Chondrocyte (in vitro differentiated cells): ENCODE results near the gene PLXNA2. TPM values are rescaled to one million over a fixed set of nuclear protein-coding genes. Genes with fewer than 3 reads are reported as not detected.

Experiments
- DNase-seq: peaks from one replicate; pipeline ENCODE4 v3.0.0; 2021; ENCODE audit warnings: mixed read lengths, low spot score
- H3K27ac Mint-ChIP-seq: one replicate; pipeline ENCODE4 v1.8.0; 2021; ENCODE audit warnings: mild to moderate bottlenecking, moderate library complexity, mixed read lengths; ENCODE audit not compliant: unreplicated experiment
- H3K27me3 Mint-ChIP-seq: 2 replicates; pipeline ENCODE4 v1.8.0; 2021; ENCODE audit warnings: low read depth, mixed read lengths
- H3K36me3 Mint-ChIP-seq: 2 replicates; pipeline ENCODE4 v1.8.0; 2021; ENCODE audit warnings: low read depth, mixed read lengths
- H3K4me1 Mint-ChIP-seq: 2 replicates; pipeline ENCODE4 v1.8.0; 2021; ENCODE audit warnings: low read depth, mild to moderate bottlenecking, mixed read lengths
- H3K4me3 Mint-ChIP-seq: one replicate; pipeline ENCODE4 v1.8.0; 2021; ENCODE audit warnings: mild to moderate bottlenecking, moderate library complexity, mixed read lengths; ENCODE audit not compliant: unreplicated experiment
- H3K9me3 Mint-ChIP-seq: 2 replicates; pipeline ENCODE4 v1.8.0; 2021; ENCODE audit warnings: low read depth, mixed read lengths
- CTCF ChIP-seq: fragments of 200-600 bp; sonication (generic); IDR thresholded peaks from 2 replicates; pipeline ENCODE4 v1.5.0; 2021; ENCODE audit warnings: antibody characterized with exemption, mild to moderate bottlenecking, moderate library complexity
- total RNA-seq: library from RNA; stranded (reverse); gene quantifications from 3 replicates; pipeline ENCODE4 v1.2.1, GENCODE V29; 2021

The PLXNA2 gene
- total RNA-seq, 1 donor from 2014 or later = 22.0 TPM

GRCh38 chr1:208010487-208011071 is 233.6 kb downstream of the PLXNA2 start:
- Mint-ChIP-seq H3K36me3 (peaks cover 2% of the 10 kb centered on the region), H3K9me3 (peaks cover 4% of the 10 kb centered on the region), H3K4me1 (peaks cover 19% of the 10 kb centered on the region), H3K4me3 (no peak overlapping the region), H3K27me3 (no peaks in the 10 kb centered on the region), H3K27ac (no peak overlapping the region)
- TF ChIP-seq CTCF = no peak
- no peak for DNase-seq

DNA sequence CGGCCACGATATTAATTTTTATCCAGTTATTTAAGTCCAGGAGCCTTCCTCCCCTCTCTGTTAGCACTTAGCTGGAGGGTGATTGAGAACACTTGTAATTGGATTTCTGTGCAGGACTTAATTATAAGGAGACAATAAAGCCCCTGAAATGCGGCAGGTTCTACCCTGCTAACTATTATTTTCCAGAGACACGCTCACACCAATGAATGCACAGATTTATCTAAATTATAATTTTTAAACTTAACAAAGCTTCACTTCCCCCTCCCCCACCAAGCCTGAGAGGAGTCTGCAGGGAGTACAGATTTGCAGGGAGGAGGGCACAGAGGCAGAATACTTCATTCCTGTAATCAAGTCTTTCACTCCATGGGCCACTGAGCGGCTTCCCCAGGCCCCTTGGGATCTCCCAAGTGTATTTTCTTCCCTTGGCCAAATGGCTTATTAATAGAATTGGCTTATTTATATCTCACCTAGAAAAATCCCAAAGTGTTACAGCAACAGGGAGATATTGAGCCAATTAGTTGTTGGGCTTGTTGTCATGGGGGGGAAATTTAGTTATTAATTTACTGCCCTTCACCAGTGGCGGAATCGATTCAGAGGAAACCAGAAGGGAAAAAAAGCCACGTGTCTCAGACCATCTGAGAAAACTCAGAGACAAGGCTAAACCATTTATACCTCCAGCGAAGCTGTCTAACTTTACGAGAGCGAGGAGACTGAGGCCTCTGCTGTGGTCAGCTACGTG is 234.3 kb downstream of the PLXNA2 start:
- peaks cover 2% of the 10 kb centered on the region for H3K36me3 Mint-ChIP-seq
- H3K27me3 Mint-ChIP-seq = no peaks in the 10 kb centered on the region
- TF ChIP-seq CTCF = no peak
- no peak for DNase-seq
- no peak overlapping the region for H3K4me3 Mint-ChIP-seq
- peaks cover 4% of the 10 kb centered on the region for H3K9me3 Mint-ChIP-seq
- peaks cover 22% of the 10 kb centered on the region for H3K4me1 Mint-ChIP-seq
- no peak overlapping the region for H3K27ac Mint-ChIP-seq

DNA sequence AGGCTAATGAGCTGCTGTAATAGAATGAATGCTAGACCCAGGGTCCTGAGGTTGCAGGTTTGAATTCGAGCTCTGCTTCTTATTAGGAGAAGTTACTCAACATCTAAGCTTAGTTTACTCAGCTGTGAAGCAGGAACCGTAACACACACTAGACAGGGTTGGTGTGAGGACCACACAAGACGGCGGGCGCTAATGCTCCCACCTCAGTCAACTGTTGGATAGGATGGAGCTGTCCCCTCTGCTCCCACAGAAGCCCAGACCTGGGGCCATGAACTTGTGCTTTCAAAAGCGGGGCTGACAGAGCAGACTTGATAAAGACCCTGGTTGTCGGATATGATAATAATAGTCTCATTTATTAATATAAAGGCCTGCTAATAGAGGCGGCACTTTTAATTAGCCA is 234.9 kb downstream of the PLXNA2 start:
- peaks cover 2% of the 10 kb centered on the region for H3K36me3 Mint-ChIP-seq
- H3K27ac Mint-ChIP-seq = no peak overlapping the region
- peaks cover 4% of the 10 kb centered on the region for H3K9me3 Mint-ChIP-seq
- no peak overlapping the region for H3K4me3 Mint-ChIP-seq
- no peaks in the 10 kb centered on the region for H3K27me3 Mint-ChIP-seq
- no peak for DNase-seq
- no peak for TF ChIP-seq CTCF
- H3K4me1 Mint-ChIP-seq = peaks cover 28% of the 10 kb centered on the region

DNA sequence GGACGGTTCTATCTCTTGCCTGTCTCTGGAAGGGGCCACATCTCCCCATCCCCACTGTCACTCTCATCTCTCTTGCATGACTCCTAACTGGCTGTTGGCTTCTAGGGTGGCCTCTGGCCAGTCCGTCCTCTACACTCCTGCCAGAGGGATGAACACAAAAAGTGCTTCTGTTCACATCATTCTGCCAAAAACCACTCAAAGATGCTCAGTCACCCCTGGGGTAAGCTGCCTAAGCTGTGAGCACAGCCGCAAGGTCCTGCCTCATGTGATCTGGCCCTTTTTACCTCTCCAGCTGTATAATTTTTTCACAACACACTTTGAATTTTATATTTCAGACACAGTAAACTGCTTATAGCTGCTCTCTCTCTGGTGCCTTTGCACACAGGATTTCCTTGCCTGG is 235.7 kb downstream of the PLXNA2 start:
- Mint-ChIP-seq H3K36me3 (peaks cover 2% of the 10 kb centered on the region), H3K27ac (no peak overlapping the region), H3K4me3 (no peak overlapping the region), H3K27me3 (no peaks in the 10 kb centered on the region), H3K4me1 (peaks cover 28% of the 10 kb centered on the region), H3K9me3 (peaks cover 4% of the 10 kb centered on the region)
- no peak for TF ChIP-seq CTCF
- no peak for DNase-seq

DNA sequence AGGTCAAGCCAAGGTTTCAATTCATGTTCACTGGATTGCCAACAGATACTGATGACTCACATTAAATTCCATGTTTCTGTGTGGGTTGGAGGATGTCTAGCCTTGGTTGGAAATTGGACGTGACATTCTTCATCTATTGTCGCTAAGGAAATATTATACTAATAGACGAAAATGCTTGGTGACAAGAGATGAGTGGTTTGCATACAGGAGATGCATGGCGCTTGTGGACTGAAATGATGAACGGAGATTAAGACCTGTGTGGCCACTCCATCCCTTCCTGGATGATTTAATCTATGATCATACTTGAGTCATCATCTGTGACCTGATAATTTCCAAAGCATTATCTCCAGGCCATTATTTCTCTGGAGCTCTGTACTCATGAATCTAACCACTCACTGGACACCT is 236.2 kb downstream of the PLXNA2 start:
- Mint-ChIP-seq H3K27me3 (no peaks in the 10 kb centered on the region), H3K27ac (peak overlapping the region; percentile 52), H3K36me3 (peaks cover 2% of the 10 kb centered on the region), H3K4me1 (peaks cover 28% of the 10 kb centered on the region), H3K4me3 (no peak overlapping the region), H3K9me3 (peaks cover 4% of the 10 kb centered on the region)
- no peak for TF ChIP-seq CTCF
- no peak for DNase-seq
